GM21381 (cell line): ENCODE results near the gene RPTOR.

ENCODE experiments used
- ATAC-seq: cut with Tn5 transposase; IDR thresholded peaks from one replicate; pipeline ENCODE4 v1.9.1; 2021; ENCODE audit warnings: mild to moderate bottlenecking, moderate library complexity; ENCODE audit not compliant: unreplicated experiment

RPTOR gene

GRCh38 chr17:80822021-80822699 is 277.5 kb downstream of the RPTOR start:
- no peak for ATAC-seq

GRCh38 chr17:80822700-80823410 is 278.2 kb downstream of the RPTOR start:
- no peak for ATAC-seq

- no peak for ATAC-seq
These were observed 280.2 kb downstream of the RPTOR start for GRCh38 chr17:80824549-80825470.

DNA sequence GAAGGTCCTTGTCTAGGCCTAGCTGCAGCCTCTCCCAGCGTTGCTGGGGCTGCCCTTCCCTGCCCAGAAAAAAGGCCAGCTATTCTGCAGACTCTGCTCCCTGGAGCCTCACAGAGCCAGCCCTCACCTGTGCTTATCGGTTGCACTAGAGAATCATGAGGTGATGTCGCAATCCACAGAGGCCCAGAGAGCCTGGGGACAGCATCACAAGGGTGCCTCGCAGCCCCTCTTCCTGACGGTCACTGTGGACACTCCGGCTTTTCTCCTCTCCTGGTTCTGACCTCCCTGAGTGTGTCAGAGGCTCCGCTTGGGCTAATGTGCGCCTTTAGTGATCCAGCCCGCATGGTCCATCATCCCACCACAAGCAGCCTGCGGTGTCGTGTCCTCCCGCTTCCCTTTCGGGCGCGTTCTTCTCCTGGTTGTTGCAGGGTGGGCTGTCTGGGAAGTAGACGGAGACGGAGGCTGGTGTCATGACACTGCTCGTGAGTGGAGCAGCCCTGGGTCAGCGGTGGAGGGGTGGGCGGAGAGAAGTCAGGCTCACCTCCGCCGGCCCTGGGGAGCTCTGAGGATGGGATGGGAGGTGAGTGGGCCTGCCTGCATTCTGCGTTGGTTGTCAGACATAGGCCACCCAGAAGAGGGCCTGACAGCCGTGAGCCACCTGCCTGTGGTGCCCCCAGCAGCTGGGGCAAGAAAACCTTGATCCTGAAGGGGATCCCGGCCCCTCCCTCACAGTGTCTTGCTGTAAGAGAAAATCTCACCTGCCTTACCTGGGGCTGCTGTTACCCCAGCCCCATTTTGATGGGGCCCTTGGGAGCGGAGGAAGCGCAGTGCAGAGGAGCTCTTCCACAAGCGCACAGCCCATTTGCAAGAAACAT is 281.1 kb downstream of the RPTOR start:
- ATAC-seq, result no peak

- no peak for ATAC-seq
These were observed 281.8 kb downstream of the RPTOR start for GRCh38 chr17:80826346-80826954.

GRCh38 chr17:80826955-80827645 is 282.5 kb downstream of the RPTOR start:
- no peak for ATAC-seq

DNA sequence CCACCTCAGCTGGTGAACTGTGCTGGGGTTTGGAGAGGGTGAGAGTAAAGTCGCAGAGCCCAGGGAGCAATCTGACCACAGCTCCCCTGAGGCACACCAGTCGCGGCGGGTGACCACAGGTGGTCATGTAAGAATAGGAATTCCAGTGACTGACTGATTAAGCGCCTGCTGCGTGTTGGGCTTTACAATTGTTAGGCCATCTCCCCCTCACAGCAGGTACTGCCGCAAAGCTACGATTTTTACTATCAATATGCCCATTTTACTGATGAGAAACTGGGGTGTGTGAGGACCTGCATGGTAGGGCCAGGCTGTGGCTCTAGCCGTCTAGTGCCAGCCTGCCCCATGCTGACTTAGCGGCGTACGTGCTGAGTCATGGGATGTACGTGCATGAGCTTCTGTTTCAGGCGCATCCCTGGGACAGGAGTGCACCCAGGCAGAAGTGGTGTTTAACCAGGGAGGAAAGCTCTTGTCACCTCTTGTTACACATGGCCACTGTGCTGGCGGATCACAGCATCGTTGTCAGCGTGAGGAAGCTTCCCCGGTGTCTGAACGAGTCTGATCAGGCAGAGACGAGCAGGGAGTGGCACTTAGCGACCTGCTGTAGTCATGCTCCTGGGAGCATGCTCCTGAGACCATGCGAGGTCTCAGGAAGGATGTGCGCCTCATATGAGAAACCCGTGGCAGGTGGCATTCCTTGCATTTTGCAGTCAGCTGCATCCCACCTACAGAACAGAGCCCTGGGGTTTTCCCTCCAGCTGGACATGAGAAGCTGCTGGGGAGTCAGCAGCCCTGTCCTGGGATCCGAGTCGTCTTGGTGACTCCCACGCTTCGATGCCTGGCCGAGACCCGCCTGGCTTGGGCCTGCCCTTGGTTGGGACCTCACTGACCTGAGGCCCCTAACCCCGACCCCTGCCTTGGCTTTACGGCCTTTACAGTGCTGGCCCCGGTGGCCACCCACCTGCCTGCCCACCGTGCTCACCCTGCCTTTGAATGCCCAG is 283.3 kb downstream of the RPTOR start:
- no peak for ATAC-seq

GRCh38 chr17:80829166-80829813 is 284.7 kb downstream of the RPTOR start:
- no peak for ATAC-seq

DNA sequence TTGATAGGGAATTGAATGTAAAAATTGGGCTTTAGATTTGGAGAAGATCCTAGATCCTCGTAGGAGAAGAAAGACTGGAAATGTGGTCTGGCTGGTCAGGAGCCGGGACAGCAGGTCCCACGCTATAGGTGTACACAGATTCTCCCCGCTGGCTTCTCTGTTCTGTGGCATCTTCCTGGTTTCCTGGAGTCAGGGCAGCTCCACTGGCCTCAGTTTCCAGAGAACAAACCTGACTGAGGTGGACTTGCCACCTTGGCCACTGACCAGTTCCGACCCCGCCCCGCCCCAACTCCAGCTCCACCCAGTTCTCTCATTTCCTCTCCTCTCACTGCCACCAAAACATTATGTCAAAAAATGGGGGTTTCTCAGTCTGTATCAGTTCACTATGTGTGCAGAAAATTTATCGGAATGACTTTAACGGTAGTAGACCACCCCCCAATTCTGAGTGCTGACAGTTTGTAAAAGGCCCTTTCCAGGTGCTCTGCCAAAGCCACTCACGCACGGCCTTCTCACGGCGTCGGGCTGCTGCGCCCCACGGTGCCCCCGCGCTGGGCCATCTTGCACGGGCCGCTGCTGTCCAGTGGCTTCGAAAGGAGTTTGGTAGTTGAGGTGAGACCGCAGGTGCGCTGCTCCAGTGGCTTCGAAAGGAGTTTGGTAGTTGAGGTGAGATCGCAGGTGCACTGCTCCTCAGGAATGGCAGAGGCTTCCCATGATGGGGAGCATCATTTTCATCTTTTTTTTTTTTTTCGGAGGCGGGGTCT is 285.6 kb downstream of the RPTOR start:
- ATAC-seq, result no peak

GRCh38 chr17:80831491-80831890 is 286.9 kb downstream of the RPTOR start:
- no peak for ATAC-seq

- ATAC-seq, result no peak
These were observed 287.6 kb downstream of the RPTOR start for GRCh38 chr17:80832266-80832676.

DNA sequence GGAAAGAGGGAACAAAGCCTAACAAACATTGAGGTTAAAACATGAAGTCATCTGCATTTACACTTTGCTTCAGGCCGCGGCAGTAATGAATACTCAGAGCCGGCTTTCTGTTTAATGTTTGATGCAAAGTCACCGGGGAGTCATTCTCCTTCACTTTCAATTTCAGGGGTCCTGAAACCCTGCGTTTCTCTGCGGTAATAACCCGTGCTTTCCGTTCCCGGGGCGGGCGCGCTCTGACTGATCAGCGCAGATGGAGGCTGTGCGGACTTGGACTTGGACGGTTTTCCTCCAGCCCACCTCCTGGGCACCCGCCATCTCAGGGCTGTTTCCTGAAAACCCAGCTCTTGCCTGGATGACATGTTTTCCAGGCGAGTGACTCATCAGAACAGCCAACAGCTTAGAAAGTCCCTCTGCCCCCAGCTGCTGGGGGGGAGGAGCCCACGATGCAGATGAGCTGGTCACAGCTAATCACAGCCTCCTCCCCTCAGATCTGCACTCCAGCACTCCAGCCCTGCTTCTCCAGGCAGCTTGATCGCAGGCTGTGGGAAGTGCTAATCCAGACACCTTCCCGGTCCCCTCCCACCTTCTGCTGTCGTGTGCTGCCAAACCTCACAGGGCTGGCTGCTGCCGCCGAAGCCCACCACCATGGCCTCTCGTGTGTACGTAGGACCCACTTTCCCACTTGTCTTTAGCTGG is 288.4 kb downstream of the RPTOR start:
- ATAC-seq, result peak; percentile 72

- no peak for ATAC-seq
These were observed 289.6 kb downstream of the RPTOR start for GRCh38 chr17:80833952-80834892.

- no peak for ATAC-seq
These were observed 290.2 kb downstream of the RPTOR start for GRCh38 chr17:80834893-80835275.
